ENCODE results near the gene ATG9A.

DNA sequence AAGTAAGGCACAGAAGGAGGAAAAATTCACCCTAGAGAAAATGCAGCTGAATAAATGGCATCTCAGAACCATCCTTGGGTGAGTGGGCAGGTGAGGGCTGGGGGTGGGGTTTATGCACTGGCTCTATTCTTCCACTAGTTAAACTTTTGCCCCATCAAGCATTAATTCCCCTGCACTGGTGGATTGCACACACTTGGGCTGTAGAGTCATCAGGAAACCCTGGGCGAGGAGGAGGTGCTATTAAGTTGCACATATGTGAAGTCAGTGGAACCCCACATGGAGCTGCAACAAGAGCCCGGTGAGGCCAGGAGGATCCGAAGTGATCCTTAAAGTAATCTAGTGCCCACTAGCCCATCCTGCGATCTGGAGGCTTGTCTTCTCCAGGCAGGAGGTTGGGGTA lies 42.9 kb upstream of the ATG9A start:
- TF ChIP-seq, protein P1, sequence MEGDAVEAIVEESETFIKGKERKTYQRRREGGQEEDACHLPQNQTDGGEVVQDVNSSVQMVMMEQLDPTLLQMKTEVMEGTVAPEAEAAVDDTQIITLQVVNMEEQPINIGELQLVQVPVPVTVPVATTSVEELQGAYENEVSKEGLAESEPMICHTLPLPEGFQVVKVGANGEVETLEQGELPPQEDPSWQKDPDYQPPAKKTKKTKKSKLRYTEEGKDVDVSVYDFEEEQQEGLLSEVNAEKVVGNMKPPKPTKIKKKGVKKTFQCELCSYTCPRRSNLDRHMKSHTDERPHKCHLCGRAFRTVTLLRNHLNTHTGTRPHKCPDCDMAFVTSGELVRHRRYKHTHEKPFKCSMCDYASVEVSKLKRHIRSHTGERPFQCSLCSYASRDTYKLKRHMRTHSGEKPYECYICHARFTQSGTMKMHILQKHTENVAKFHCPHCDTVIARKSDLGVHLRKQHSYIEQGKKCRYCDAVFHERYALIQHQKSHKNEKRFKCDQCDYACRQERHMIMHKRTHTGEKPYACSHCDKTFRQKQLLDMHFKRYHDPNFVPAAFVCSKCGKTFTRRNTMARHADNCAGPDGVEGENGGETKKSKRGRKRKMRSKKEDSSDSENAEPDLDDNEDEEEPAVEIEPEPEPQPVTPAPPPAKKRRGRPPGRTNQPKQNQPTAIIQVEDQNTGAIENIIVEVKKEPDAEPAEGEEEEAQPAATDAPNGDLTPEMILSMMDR (IDR thresholded peaks at IDR 0.05) = no peak
- no peak for TF ChIP-seq POLR2A (IDR thresholded peaks at IDR 0.05)
- TF ChIP-seq POLR2AphosphoS5 (IDR thresholded peaks at IDR 0.05) = no peak
